Amniotic epithelial cell (primary cell): ENCODE results near the gene HUWE1.
"Not testable (repeated sequence)": the region's sequence is repeated elsewhere in the genome, so short reads cannot be mapped to it uniquely, and the experiment has no call there.

Source experiments
- DNase-seq: peaks from one replicate; pipeline ENCODE4 v3.0.0-alpha.2; 2010; ENCODE audit warnings: low read depth

The HUWE1 gene

DNA sequence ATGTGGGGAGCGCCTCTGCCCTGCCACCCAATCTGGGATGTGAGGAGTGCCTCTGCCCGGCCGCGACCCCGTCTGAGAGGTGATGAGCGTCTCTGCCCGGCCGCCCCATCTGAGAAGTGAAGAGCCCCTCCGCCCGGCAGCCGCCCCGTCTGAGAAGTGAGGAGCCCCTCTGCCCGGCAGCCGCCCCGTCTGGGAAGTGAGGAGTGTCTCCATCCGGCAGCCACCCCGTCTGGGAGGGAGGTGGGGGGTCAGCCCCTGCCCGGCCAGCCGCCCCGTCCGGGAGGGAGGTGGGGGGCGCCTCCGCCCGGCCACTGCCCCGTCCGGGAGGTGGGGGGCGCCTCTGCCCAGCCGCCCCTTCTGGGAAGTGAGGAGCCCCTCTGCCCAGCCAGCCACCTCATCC is 182.5 kb downstream of the HUWE1 start:
- not testable (repeated sequence) for DNase-seq

GRCh38 chrX:53494436-53494835 is 192.1 kb downstream of the HUWE1 start:
- DNase-seq = peak; percentile 12

GRCh38 chrX:53486285-53486684 is 200.2 kb downstream of the HUWE1 start:
- DNase-seq = no peak

GRCh38 chrX:53483838-53484405 is 202.6 kb downstream of the HUWE1 start:
- DNase-seq = peak; percentile 66

GRCh38 chrX:53483416-53483815 is 203.1 kb downstream of the HUWE1 start:
- no peak for DNase-seq
